Measurements from ENCODE around the gene EAF1.

DNA sequence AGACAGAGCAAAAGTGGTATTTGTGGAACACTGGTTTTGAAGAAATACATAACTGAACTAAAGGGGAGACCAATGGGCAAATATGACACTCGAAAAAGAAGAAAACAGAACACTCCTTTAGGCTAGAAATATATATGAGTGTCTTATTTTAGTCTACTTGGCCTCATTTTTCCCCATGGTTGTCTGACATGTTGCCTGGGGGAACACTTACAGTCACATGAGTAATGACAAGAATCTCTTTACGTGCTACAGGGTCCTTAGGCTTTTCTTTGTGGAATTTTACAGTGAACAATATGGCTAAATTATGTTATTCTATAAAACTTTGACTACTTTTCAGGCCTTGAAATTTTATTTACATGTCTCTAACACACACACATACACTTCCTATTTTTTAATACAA, 17.6 kb upstream of the EAF1 start:
- TF ChIP-seq, protein P1, sequence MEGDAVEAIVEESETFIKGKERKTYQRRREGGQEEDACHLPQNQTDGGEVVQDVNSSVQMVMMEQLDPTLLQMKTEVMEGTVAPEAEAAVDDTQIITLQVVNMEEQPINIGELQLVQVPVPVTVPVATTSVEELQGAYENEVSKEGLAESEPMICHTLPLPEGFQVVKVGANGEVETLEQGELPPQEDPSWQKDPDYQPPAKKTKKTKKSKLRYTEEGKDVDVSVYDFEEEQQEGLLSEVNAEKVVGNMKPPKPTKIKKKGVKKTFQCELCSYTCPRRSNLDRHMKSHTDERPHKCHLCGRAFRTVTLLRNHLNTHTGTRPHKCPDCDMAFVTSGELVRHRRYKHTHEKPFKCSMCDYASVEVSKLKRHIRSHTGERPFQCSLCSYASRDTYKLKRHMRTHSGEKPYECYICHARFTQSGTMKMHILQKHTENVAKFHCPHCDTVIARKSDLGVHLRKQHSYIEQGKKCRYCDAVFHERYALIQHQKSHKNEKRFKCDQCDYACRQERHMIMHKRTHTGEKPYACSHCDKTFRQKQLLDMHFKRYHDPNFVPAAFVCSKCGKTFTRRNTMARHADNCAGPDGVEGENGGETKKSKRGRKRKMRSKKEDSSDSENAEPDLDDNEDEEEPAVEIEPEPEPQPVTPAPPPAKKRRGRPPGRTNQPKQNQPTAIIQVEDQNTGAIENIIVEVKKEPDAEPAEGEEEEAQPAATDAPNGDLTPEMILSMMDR (optimal IDR thresholded peaks at IDR 0.05 in 1 of 3, IDR thresholded peaks at IDR 0.05 in 1 of 3, conservative IDR thresholded peaks at IDR 0.05 in 1 of 3; ENCODE audit: extremely low read depth in 1 of 3, insufficient read depth in 2 of 3, low read length in 3 of 3) = no peak
- TF ChIP-seq EZH2 (IDR thresholded peaks at IDR 0.05; ENCODE audit: low read length) = no peak
